ENCODE measurements around the gene SLC5A7.

- TF ChIP-seq CTCF (IDR thresholded peaks at IDR 0.05): no peak
- no peak for TF ChIP-seq EZH2 (IDR thresholded peaks at IDR 0.05)
- TF ChIP-seq EZH2phosphoT487 (IDR thresholded peaks at IDR 0.05): no peak
Measured at GRCh38 chr2:108061439-108062042, 75.2 kb downstream of the SLC5A7 start.
